Activated CD8-positive, alpha-beta memory T cell treated with anti-CD3 and anti-CD28 coated beads for 48 hours (primary cell): ENCODE measurements around the gene ZXDC.

Experiments used
- DNase-seq, 3 experiments: peaks; one replicate each; pipeline ENCODE4 v3.0.0-alpha.2; 2020; ENCODE audit warnings: low read depth in 2 of 3, low spot score in 2 of 3

Gene ZXDC

DNA sequence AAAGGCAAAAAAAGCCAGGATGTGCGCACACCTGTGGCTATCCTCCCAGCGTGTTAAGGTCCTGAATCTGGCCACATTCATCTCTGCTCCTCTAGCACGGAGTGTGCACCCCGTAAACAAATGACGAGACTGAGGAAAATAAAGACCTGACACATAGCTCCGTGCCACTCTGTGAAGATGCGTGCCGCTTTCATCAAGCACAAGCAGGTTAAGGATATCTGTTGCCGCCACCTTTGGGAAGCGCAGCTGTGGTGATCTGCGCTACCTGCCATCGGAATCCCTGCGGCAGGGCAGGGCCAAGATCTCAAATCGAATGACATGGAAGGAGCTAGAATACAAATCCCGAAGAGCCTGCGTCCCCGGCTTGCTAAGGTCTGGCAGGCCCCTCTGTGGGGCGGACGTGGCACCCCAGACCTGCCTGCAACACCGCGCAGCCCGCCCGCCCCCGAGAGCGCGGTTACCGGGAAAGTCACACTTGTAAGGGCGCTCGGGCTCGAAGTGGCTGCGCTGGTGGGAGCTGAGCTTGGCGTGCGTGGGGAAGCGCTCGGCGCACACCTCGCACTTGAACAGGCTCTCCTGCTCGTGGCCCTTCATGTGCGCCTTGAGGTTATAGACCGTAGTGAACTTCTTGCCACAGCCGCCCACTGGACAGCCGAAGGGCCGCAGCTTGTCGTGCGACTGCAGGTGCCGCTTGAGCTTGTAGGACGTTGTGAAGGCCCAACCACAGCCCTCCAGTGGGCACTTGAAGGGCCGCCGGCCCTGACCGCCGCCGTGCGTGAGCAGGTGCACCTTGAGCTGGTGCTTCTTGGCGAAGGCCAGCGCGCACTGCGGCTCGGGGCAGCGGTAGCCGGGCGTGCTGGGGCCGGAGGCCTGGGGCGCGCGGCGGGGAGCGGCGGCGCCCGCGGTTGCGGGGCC, 936 bp downstream of the ZXDC start:
- peak in 2 of 3 experiments; percentile 11 to 15 for DNase-seq

DNA sequence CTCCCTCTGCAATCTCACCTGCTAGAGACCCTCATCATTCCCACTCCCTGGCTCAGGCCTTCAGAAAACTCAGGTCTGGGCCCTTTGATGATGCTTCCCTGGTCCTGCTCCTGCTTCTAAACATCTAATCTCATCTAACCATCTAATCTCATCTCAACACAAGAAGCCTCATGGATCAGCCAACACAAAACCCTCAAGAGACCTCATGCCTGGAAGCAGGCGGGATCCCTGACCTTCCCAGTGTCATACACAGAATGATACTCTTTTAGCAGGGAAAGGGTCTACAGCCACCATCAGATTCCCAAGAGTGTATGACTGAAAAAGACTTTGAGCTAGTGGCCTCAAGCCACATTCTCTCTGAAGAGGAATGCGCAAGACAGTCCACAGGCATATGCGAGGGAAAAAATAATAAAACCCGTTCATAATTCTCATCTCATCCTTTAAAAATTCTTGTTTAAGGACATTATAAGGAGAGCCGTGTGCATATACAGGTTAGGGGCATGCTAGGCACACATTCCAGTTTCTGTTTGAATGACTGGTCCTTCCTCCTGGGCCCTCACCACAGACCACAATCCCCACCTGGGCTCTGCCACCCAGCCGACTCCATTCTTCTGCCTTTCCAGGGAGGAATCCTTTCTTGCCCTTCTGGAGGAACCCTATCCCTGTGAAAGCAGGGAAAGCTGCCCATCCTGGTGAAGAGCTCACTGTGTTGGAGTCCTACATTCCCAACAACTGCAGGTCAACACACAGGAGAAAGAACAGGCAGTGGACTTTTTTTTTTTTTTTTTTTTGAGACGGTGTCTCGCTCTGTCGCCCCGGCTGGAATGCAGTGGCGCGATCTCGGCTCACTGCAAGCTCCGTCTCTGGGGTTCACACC, 2.2 kb downstream of the ZXDC start:
- no peak for DNase-seq

GRCh38 chr3:126472277-126473006, 3.2 kb downstream of the ZXDC start:
- no peak for DNase-seq

GRCh38 chr3:126469479-126469878, 6.2 kb downstream of the ZXDC start:
- DNase-seq = no peak

DNA sequence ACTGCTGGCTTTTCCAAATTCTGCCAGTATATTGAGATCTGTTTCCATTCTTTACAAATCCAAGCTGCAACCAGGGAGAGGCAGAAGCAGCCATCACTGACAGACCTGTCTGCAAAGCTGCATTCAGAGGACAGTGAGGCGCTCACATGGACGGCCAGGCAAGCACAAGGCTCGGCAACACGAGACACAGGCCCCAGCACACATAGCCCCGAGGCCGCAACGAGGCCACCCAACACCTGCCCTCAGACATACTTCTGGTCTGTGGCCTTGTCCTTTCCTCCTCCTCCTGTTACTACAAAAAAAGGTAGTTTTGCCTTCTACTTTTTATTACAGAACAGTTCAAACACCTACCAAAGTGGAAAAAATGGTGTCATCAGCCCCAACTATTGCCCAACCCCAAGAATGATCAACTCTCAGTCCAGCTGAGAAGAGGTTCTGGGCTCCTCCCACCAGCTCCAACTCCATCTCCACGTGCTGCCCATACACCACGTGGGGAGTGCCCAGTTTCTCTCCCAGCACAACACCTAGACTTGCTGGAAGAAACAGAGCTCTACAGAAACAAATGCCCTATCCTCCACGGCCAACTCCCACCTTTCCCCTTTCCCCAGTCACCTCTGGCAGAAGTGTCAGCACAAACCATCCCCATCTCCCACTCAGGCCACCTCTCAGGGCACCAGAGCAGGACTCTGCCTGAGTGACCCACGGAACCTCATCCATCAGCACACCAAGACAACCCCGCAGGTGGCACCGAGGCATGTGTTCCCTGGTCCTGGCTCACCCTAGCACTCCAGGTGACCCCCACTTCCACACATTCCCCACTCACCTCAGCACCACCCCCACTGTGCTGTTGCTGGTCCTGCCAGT, 7.4 kb downstream of the ZXDC start:
- no peak for DNase-seq

DNA sequence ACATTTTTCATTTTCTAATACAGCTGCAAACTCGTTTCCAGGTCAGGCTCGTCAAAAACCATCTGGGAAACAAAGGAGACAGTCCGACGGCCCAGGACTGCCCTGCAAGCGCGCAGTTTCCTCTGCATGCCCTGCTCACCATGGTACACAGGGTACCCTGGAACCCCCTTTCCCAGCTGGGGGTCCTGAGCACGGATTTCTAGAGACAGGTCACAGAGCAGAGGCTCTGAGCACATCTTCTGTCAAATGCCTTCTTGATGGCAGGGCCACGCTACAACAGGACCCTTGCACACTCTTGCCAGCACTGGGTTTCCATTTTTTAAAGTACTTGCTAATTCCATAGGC, 8.1 kb downstream of the ZXDC start:
- no peak for DNase-seq

GRCh38 chr3:126466886-126467610, 8.6 kb downstream of the ZXDC start:
- DNase-seq = no peak

DNA sequence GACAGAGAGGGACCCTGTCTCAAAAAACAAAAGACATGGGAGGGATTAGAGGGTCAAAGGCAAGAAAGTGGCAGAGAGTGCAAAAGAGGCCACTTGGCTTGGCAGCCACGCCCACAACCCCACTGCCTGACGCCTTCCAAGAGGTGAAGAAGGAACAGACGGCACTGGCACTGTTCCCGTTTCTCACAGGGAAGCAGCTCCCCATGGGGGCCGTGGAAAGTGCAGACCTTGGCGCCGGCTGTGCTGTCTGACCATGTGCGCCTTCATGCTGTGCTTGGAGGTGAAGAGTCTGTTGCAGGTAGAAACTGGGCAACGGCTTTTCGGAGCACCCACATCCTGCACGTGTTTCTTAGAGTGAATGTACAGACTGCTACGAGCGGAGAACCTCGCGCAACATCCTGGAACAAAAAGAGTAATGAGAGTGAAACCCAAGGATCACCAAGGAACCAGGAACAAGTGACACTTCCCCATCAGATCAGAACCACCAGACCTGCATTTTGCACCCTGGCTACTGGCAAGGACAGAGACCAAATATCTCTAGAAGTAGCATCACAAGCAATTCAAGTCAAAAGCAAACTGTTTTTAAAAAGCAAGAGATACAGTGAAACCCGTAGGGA, 9.7 kb downstream of the ZXDC start:
- DNase-seq = no peak

DNA sequence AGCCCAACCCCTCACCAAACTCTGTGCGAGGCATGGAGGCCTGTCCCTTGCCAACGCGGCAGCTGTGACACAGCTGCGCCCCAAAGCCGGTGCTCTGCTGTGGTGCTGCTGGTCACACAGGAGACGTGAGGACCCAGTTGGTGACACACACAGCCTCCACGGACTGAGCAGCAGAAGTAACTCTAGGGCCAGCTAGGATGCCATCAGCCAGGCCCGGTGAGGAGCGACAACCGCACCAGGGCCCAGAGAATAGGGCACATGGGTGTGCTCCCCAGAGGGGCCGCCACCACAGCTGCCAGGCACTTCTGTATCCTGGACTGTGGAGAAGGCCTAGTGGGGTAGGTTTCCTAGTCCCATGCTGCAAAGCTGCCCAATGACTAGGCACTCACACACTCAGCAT, 10.7 kb downstream of the ZXDC start:
- no peak for DNase-seq

DNA sequence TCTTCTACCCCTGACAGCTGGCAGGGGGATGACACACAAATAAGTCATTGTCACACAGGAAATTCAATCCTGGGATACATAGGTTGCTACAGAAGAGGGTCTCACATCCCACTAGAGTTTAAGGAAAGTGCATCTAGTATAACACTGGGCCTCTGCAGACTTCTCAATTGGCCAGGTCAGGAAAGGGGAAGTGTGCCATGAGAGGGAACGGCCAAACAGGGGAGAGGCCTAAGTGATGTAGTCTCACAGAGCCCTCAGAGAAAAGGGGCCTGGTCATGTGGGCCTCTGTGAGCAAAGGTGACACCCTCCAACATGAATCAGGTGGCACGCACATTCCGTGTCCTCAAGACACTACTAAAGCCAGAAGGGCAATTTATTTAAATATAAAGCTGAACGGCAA, 11.2 kb downstream of the ZXDC start:
- no peak for DNase-seq

GRCh38 chr3:126464093-126464492, 11.6 kb downstream of the ZXDC start:
- no peak for DNase-seq

DNA sequence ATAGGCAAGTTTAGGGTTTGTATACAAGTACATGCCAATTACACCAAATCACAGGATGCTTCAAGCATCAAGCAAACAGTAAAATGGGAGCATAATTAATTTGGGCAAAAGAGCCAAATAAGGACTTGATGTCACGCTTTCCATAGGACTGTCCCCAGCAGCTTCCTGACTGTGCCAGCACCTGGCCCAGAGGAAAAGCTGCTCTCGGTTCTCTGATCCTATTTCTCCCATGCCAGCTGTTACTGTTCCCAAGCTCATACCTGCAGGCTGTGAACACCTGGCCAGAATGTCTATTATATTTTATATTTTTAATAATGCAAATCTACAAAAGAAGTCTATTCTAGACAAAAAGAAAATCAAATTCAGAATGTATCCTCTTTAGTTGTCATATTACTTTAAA, 12.2 kb downstream of the ZXDC start:
- DNase-seq = no peak

DNA sequence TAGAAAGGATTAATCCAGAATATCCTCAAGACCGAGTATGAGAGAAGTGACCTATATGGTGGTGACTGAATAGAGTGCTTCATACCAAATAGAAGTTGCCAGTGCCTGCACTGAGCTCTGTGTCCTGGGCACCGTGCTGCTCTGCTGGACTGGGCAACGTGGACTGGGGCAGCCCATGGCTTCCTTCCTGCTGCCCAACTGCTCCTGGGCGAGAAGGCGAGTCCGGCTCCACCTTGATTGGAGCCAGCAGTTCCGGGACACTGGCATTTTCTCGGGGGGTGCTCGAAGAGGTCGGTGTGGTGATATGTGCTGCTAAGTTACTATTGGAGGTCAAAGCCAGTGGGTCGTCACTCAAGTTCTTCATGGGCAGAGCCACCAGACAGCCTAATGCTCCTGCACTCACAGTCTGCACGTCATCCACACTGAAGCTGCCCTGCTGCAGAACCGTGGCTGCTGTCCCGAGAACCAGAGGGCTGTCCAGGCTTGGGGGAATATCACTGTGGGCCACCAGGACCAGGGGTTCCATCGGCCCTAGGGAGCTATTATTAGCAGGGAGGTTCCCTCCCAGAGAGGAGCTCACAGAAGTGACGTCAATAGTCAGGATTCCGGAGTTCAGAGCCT, 14.1 kb downstream of the ZXDC start:
- no peak for DNase-seq

DNA sequence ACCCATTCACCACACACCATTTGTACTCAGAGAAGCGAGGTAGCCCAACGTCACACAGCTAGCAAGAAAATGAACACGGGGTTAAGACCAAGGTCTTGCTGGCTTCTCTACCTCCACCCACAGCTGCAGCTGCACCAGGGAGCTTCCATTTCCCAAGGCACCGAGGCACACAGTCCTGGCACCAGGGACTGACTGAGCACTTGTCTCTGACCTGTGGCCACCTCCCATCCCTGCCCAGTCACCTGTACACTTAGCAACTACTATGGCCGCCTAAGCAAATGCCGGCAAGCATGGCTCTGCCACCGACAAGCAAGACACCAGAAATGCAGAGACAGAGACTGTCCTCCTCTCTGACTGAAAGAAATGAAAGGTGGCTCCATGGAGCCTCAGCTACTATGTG, 15.3 kb downstream of the ZXDC start:
- DNase-seq = no peak

DNA sequence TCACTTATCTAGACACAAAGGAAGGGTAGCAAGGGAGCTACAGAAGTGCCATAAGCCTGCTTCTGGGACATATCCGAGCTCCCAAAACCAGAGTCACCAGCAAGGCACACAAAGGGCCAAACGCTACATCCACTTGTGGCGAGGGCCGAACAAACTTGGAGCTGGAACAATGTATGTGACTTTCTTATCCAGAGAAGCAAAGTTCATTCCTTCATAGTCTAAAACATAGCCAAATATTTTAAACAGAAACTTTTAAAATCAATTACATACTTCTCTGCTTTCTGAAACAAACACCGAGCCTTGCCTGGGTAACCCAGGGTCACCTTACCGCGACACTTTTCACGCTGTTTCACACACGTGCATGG, 15.9 kb downstream of the ZXDC start:
- no peak for DNase-seq

DNA sequence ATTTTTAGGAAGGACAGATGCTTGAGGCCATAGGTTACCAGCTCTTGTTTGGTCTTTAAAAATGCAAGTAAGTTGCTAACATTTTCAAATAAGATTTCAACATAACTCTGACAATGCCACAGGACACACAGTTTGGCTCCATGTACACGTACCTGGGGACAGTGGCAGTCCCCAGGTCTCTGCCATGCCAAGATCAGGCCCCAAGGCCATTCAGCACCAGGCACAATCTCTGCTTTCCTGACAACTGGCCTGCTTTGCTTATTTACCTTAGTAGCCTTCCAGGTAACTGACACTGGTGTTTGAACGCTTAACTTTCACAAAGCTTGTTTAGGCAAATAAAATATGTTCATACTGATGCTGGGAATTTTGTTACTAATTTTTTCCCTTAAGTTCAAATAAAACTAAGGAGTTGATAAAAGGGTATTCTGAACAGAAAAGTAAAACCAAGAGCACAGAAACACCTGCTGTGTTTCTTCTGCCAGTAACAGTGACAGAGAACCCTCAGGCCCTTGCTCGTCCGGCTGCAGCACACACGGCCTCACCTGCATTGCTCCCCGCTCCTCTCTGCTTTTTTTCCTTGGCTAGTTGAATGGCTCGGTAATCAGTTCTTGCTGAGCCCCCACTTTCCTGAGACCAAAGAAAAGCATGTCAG, 16.5 kb downstream of the ZXDC start:
- no peak for DNase-seq

DNA sequence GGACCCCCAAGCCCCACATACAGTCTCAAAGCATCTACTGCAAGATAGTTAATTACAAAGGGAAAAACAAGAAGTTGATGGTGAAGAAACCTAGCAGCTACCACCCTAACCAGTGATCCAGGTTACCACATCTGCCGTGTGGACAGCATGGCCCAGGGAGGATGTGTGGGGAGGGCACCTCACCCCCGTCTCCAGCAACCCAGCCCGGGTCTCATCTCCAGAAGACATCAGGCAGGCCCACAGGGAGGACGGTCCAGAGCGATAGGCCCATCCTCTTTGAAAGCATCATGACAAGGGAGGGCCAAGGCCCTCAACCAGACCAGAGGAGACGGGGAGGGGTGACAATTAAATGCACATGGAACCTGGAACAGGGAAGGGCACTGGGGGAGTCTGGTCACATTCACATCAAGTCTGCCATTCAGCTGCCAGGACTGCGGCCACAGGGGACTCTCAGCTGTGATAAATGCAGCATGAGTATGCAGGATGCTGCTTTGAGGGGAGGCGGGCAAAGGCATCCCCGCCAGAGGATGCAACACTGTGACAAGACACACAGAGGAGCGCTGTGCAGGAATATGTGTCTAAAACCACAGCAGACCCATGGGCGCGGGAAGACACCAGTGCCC, 18.8 kb downstream of the ZXDC start:
- DNase-seq = no peak

DNA sequence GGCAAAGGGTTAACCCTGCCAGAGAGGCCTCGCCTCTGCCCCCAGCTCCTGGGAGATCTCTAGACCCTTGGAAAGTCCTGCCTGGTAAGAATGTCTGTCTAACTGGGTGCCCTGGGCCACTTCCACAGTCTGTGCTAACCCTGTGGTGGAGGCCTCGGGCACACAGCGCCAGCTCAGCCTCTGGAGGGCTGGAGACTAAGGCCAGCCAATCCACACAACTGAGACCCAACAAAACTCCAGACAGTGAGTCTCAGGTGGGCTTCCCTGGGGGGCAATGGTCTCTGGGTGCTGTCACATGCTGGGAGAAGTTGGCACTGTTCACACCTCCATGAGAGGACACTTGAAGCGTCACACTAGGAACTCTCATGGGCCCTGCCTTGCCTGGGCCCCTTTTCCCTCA, 19.5 kb downstream of the ZXDC start:
- DNase-seq = no peak
